K562 (cell line): ENCODE measurements around the gene MAP3K7CL. TPM values are rescaled to one million over a fixed set of nuclear protein-coding genes. Genes with fewer than 3 reads are reported as not detected.

Source experiments
- ATAC-seq: fragments of 200-7000 bp; cut with Tn5 transposase; 3 replicates; pipeline ENCODE4 v1.9.1; 2020; ENCODE audit warnings: moderate library complexity
- BruUV-seq: library from RNA; stranded (reverse); fragments of 400-500 nt; replicated peaks from 2 replicates; lab custom pipeline; 2021; lab: Mats Ljungman, UMichigan
- CTCF ChIA-PET: fragments of 300-600 bp; formaldehyde crosslinking; extraction: SDS; loops from one replicate; lab custom pipeline; 2021; ENCODE audit warnings: low intra/inter-chr PET ratio; lab: Yijun Ruan, JAX
- POLR2A ChIA-PET: fragments of 300-600, 350-650 bp; sonication (Branson Sonifier 250); formaldehyde crosslinking; extraction: SDS; loops from one replicate; lab custom pipeline; 2021; ENCODE audit warnings: antibody characterized with exemption, inconsistent platforms; lab: Yijun Ruan, JAX
- DNase-seq, 4 experiments: peaks; one replicate each; pipeline versions ENCODE4 v3.0.0 to v3.0.0-alpha.2; 2011 to 2018; ENCODE audit warnings: low spot score in 3 of 4, mixed read lengths in 3 of 4; ENCODE audit errors: extremely low read depth in 1 of 4
- FAIRE-seq: peaks from 2 replicates; lab custom pipeline; 2011; peaks lifted over from hg19 to GRCh38; lab: Jason Lieb, UNC
- H2AFZ ChIP-seq: 2 replicates; pipeline ENCODE4 v1.6.0; 2011; ENCODE audit warnings: low read depth, low read length, control low read depth, inconsistent platforms
- H3K27ac ChIP-seq: fragments of 200-600 bp; 3 replicates; pipeline ENCODE4 v1.8.0; 2011; ENCODE audit warnings: low read depth, mild to moderate bottlenecking, control low read depth, inconsistent platforms, low read length, moderate library complexity, mixed read lengths; ENCODE audit errors: extremely low read depth
- H3K27me3 ChIP-seq, 2 experiments: fragments of 300-600 bp in 1 of 2; 2 replicates in 1 of 2; 3 replicates in 1 of 2; pipeline versions ENCODE4 v1.6.0 to v1.8.0; 2011; ENCODE audit warnings: inconsistent platforms in 2 of 2, low read length in 2 of 2, mild to moderate bottlenecking in 1 of 2, mixed read lengths in 1 of 2, moderate library complexity in 1 of 2; ENCODE audit not compliant: control insufficient read depth in 2 of 2, insufficient read depth in 2 of 2
- H3K36me3 ChIP-seq: fragments of 300-600 bp; 3 replicates; pipeline ENCODE4 v1.8.0; 2011; ENCODE audit warnings: mild to moderate bottlenecking, low read length, inconsistent platforms; ENCODE audit not compliant: control insufficient read depth, insufficient read depth
- H3K4me1 ChIP-seq, 2 experiments: fragments of 200-600 bp in 1 of 2; replicated peaks in 1 of 2; 2 replicates in 1 of 2; 3 replicates in 1 of 2; pipeline versions ENCODE4 v1.5.1 to v1.8.0; 2011; ENCODE audit warnings: inconsistent platforms in 2 of 2, low read length in 2 of 2, mild to moderate bottlenecking in 1 of 2, mixed read lengths in 1 of 2, moderate library complexity in 1 of 2; ENCODE audit not compliant: control insufficient read depth in 2 of 2, insufficient read depth in 2 of 2
- H3K4me2 ChIP-seq: 2 replicates; pipeline ENCODE4 v1.6.1; 2011; ENCODE audit warnings: low read length, control low read depth, inconsistent platforms, mixed read lengths; ENCODE audit not compliant: insufficient read depth
- H3K4me3 ChIP-seq: fragments of 200-600 bp; sonication (generic), shearing (Covaris generic); 2 replicates; pipeline ENCODE4 v1.5.1; 2016; ENCODE audit warnings: control low read depth, inconsistent platforms
- H3K79me2 ChIP-seq: fragments of 200-600 bp; 3 replicates; pipeline ENCODE4 v1.8.0; 2011; ENCODE audit warnings: low read length, inconsistent platforms; ENCODE audit not compliant: control insufficient read depth, insufficient read depth
- H3K9ac ChIP-seq, 2 experiments: 2 replicates each; pipeline versions ENCODE4 v1.6.0 to v1.6.1; 2011; ENCODE audit warnings: low read depth in 2 of 2, low read length in 2 of 2, control low read depth in 1 of 2, inconsistent platforms in 1 of 2, mild to moderate bottlenecking in 1 of 2, mixed read lengths in 1 of 2; ENCODE audit not compliant: insufficient read depth in 1 of 2
- H3K9me1 ChIP-seq: one replicate; pipeline ENCODE4 v1.6.0; 2011; ENCODE audit warnings: inconsistent platforms, mild to moderate bottlenecking, low read length, moderate library complexity; ENCODE audit not compliant: control insufficient read depth, insufficient read depth
- H3K9me3 ChIP-seq: replicated peaks from 2 replicates; pipeline ENCODE4 v1.5.1; 2011; ENCODE audit warnings: low read depth, low read length, inconsistent platforms; ENCODE audit not compliant: control insufficient read depth, insufficient read depth
- H4K20me1 ChIP-seq: replicated peaks from 2 replicates; pipeline ENCODE4 v1.6.1; 2011; ENCODE audit warnings: low read length, inconsistent platforms, mixed read lengths; ENCODE audit not compliant: control insufficient read depth, insufficient read depth
- ARID4B ChIP-seq: sonication (generic); formaldehyde crosslinking; IDR thresholded peaks from 2 replicates; pipeline ENCODE4 v1.8.0; 2022; ENCODE audit warnings: mild to moderate bottlenecking, missing genetic modification reagents
- GATAD2A ChIP-seq: fragments of 450-650 bp; IDR thresholded peaks from 2 replicates; pipeline ENCODE4 v1.6.1; 2017
- KDM1A ChIP-seq, 2 experiments: fragments of 450-650 bp; IDR thresholded peaks; 2 replicates each; pipeline ENCODE4 v1.6.1; 2016; ENCODE audit warnings: mild to moderate bottlenecking in 2 of 2
- KLF6 ChIP-seq: fragments of 250-450 bp; sonication (Bioruptor Pico); IDR thresholded peaks from 2 replicates; pipeline ENCODE4 v1.4.0; 2020; ENCODE audit warnings: mild to moderate bottlenecking, moderate library complexity, borderline replicate concordance
- LARP7 ChIP-seq: fragments of 450-650 bp; IDR thresholded peaks from 2 replicates; pipeline ENCODE4 v1.6.1; 2016
- RBBP5 ChIP-seq: fragments of 200-600 bp; sonication (generic); IDR thresholded peaks from 2 replicates; pipeline ENCODE4 v1.6.1; 2012; ENCODE audit warnings: borderline replicate concordance, mild to moderate bottlenecking, low read length, control low read depth, inconsistent platforms; ENCODE audit not compliant: insufficient read depth, poor library complexity, severe bottlenecking
- RREB1 ChIP-seq: fragments of 250-450 bp; sonication (Bioruptor Pico); IDR thresholded peaks from 2 replicates; pipeline ENCODE4 v1.4.0; 2020
- ZNF217 ChIP-seq: sonication (generic); formaldehyde crosslinking; IDR thresholded peaks from 2 replicates; pipeline ENCODE4 v1.8.0; 2022; ENCODE audit warnings: mild to moderate bottlenecking, missing genetic modification reagents
- WGBS: fragments of 100-300 bp; shearing (Covaris generic); methylation state at CpG from one replicate; pipeline ENCODE4 v1.1.6; 2016; ENCODE audit warnings: low coverage, mixed read lengths; ENCODE audit not compliant: insufficient coverage; ENCODE audit errors: missing lambda C conversion rate; 5-methylcytosine and 5-hydroxymethylcytosine counted together
- in situ Hi-C: fragments of 300-500 bp; cut with MboI; formaldehyde crosslinking; loops from 4 replicates; pipeline ENCODE4 v1.15.0; 2018; ENCODE audit warnings: inconsistent platforms, mixed read lengths
- intact Hi-C: fragments of 100-400 bp; cut with micrococcal nuclease; formaldehyde crosslinking; loops from 2 replicates; pipeline ENCODE4 v1.14.2; 2022
- polyA plus RNA-seq, 8 experiments: library from polyadenylated mRNA; depleted of rRNA in 4 of 8; stranded (reverse) in 5 of 8; unstranded in 3 of 8; fragments of >200 nt; fragmentation: Nextera tagmentation in 2 of 8; fragmentation: Illumina TruSeq in 1 of 8; extraction: Ambion mirVana in 2 of 8; extraction: Trizol in 1 of 8; gene quantifications; 2 replicates each; pipeline versions ENCODE4 v1.2.1 to v1.2.3, GENCODE V29; 2011 to 2014; ENCODE audit warnings: inconsistent platforms in 1 of 8, missing spikeins in 1 of 8
- total RNA-seq, 7 experiments: library from RNA; depleted of rRNA in 6 of 7; stranded (reverse); fragments of >200 nt in 6 of 7; fragmentation: Illumina TruSeq in 2 of 7; extraction: Trizol in 2 of 7; gene quantifications; 2 replicates each; pipeline versions ENCODE4 v1.2.1 to v1.2.3, GENCODE V29; 2011 to 2021; ENCODE audit warnings: low replicate concordance in 1 of 7
- TF ChIP-seq, protein P1 (sequence below): fragments of 450-650 bp; formaldehyde crosslinking; IDR thresholded peaks from 2 replicates; pipeline ENCODE4 v1.4.0; 2020; ENCODE audit warnings: mild to moderate bottlenecking
- TF ChIP-seq, protein P2 (sequence below): fragments of 450-650 bp; formaldehyde crosslinking; IDR thresholded peaks from 2 replicates; pipeline ENCODE4 v1.4.0; 2022; ENCODE audit warnings: mild to moderate bottlenecking, moderate library complexity

MAP3K7CL gene
- total and polyA plus RNA-seq, 9 of the 15 experiments (the other 6 are each of a cell fraction or from before 2014, with no cell fraction given), result 0.13 to 0.15 (median 0.14) TPM; not detected in 6

- DNase-seq (peak in 1 of 4 experiments; percentile 23), ATAC-seq (peak; percentile 48), FAIRE-seq (no peak)
- no peak overlapping the region for H3K4me2 ChIP-seq
- H2AFZ ChIP-seq, result no peak overlapping the region
- POLR2A ChIA-PET, result no interaction called here
- intact Hi-C loops, result no loop called here
- BruUV-seq, result no TSS peak
- no peaks in the 10 kb centered on the region for H4K20me1 ChIP-seq
- H3K4me1 ChIP-seq, result peaks cover 0 to 4% of the 10 kb centered on the region in 2 experiments; a peak in 2 of 5 replicates
- H3K4me3 ChIP-seq, result no peak overlapping the region
- H3K9ac ChIP-seq, result no peak overlapping the region
- no peaks in the 10 kb centered on the region for H3K36me3 ChIP-seq
- H3K27me3 ChIP-seq, result peaks cover 0 to 10% of the 10 kb centered on the region in 2 experiments; a peak in 2 of 5 replicates
- in situ Hi-C loops, result no loop called here
- CTCF ChIA-PET, result no interaction called here
- WGBS, result 0% methylated on average over 4 of the region's 4 CpGs
- H3K79me2 ChIP-seq, result no peaks in the 10 kb centered on the region
- H3K9me3 ChIP-seq, result no peaks in the 10 kb centered on the region
- H3K27ac ChIP-seq, result no peak overlapping the region
- H3K9me1 ChIP-seq, result no peaks in the 10 kb centered on the region
- TF ChIP-seq RBBP5 (no peak), KDM1A (IDR thresholded peaks at IDR 0.05) (no peak), GATAD2A (no peak), ARID4B (CRISPR knock-in tag) (no peak), KLF6 (CRISPR knock-in tag) (no peak), ZNF217 (CRISPR knock-in tag) (no peak), RREB1 (CRISPR knock-in tag) (no peak), LARP7 (no peak)
- TF ChIP-seq, protein P1, sequence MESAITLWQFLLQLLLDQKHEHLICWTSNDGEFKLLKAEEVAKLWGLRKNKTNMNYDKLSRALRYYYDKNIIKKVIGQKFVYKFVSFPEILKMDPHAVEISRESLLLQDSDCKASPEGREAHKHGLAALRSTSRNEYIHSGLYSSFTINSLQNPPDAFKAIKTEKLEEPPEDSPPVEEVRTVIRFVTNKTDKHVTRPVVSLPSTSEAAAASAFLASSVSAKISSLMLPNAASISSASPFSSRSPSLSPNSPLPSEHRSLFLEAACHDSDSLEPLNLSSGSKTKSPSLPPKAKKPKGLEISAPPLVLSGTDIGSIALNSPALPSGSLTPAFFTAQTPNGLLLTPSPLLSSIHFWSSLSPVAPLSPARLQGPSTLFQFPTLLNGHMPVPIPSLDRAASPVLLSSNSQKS (CRISPR knock-in tag), result no peak
- TF ChIP-seq, protein P2, sequence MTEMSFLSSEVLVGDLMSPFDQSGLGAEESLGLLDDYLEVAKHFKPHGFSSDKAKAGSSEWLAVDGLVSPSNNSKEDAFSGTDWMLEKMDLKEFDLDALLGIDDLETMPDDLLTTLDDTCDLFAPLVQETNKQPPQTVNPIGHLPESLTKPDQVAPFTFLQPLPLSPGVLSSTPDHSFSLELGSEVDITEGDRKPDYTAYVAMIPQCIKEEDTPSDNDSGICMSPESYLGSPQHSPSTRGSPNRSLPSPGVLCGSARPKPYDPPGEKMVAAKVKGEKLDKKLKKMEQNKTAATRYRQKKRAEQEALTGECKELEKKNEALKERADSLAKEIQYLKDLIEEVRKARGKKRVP (CRISPR knock-in tag), result 0 out of 2 replicates have a peak, but pooled peaks have one; percentile 30
These were observed 87.4 kb downstream of the MAP3K7CL start for GRCh38 chr21:29217818-29218291.
